H1 (cell line): Measurements from ENCODE around the gene FAM47A. TPM values are rescaled to one million over a fixed set of nuclear protein-coding genes. Genes with fewer than 3 reads are reported as not detected.

Source experiments
- CTCF ChIA-PET: fragments of 300-600 bp; sonication (Branson Sonifier 250); formaldehyde crosslinking; loops from one replicate; lab custom pipeline; 2021; ENCODE audit not compliant: partially characterized antibody; lab: Charles Lee
- POLR2A ChIA-PET: fragments of 300-600 bp; sonication (Branson Sonifier 250); formaldehyde crosslinking; loops from one replicate; lab custom pipeline; 2021; ENCODE audit warnings: inconsistent platforms; ENCODE audit not compliant: partially characterized antibody; lab: Charles Lee
- DNase-seq, 2 experiments: peaks; one replicate each; pipeline versions ENCODE4 v3.0.0 to v3.0.0-alpha.2; 2010 to 2022; ENCODE audit warnings: low spot score in 2 of 2, low read depth in 1 of 2, mixed read lengths in 1 of 2
- FAIRE-seq: peaks from 2 replicates; lab custom pipeline; 2011; peaks lifted over from hg19 to GRCh38; lab: Jason Lieb, UNC
- H2AFZ ChIP-seq: 2 replicates; pipeline ENCODE4 v1.8.1; 2012; ENCODE audit warnings: low read length, inconsistent platforms
- H2AK5ac ChIP-seq: 2 replicates; pipeline ENCODE4 v1.6.1; 2013; ENCODE audit warnings: low read depth, low read length
- H2BK120ac ChIP-seq: replicated peaks from 2 replicates; pipeline ENCODE3; 2013; ENCODE audit warnings: low read depth, low read length, inconsistent platforms
- H2BK12ac ChIP-seq: 2 replicates; pipeline ENCODE4 v1.6.1; 2013; ENCODE audit warnings: low read depth, low read length
- H2BK15ac ChIP-seq: 2 replicates; pipeline ENCODE4 v1.6.1; 2013; ENCODE audit warnings: low read length
- H2BK20ac ChIP-seq: 2 replicates; pipeline ENCODE4 v1.6.1; 2013; ENCODE audit warnings: low read length
- H2BK5ac ChIP-seq: 2 replicates; pipeline ENCODE4 v1.6.1; 2013; ENCODE audit warnings: low read depth, low read length
- H3K14ac ChIP-seq: 2 replicates; pipeline ENCODE4 v1.6.1; 2013; ENCODE audit warnings: inconsistent platforms; ENCODE audit not compliant: insufficient read length
- H3K18ac ChIP-seq: 2 replicates; pipeline ENCODE4 v1.6.1; 2013; ENCODE audit warnings: low read length; ENCODE audit errors: extremely low read depth
- H3K23ac ChIP-seq: 2 replicates; pipeline ENCODE4 v1.6.1; 2013; ENCODE audit warnings: inconsistent platforms; ENCODE audit not compliant: insufficient read length
- H3K23me2 ChIP-seq: 2 replicates; pipeline ENCODE4 v1.6.1; 2013; ENCODE audit warnings: low read depth, low read length
- H3K27ac ChIP-seq: 2 replicates; pipeline ENCODE4 v1.6.1; 2011; ENCODE audit warnings: low read depth, low read length, inconsistent platforms
- H3K27me3 ChIP-seq, 4 experiments: replicated peaks in 1 of 4; 1 replicate in 1 of 4; 2 replicates in 3 of 4; pipeline versions ENCODE4 v1.6.1 to v1.8.1; 2011 to 2013; ENCODE audit warnings: low read length in 3 of 4, mild to moderate bottlenecking in 3 of 4, inconsistent platforms in 2 of 4, mixed read lengths in 2 of 4, moderate library complexity in 1 of 4; ENCODE audit not compliant: control insufficient read depth in 3 of 4, insufficient read depth in 3 of 4; ENCODE audit errors: extremely low read depth in 1 of 4
- H3K36me3 ChIP-seq, 4 experiments: 2 replicates each; pipeline versions ENCODE4 v1.6.1 to v1.8.1; 2011 to 2013; ENCODE audit warnings: mild to moderate bottlenecking in 4 of 4, low read length in 3 of 4, moderate library complexity in 2 of 4, control low read depth in 1 of 4, inconsistent platforms in 1 of 4; ENCODE audit not compliant: insufficient read depth in 4 of 4, control insufficient read depth in 2 of 4
- H3K4ac ChIP-seq: replicated peaks from 2 replicates; pipeline ENCODE3; 2013; ENCODE audit warnings: low read length, low read depth, mixed read lengths, inconsistent platforms; ENCODE audit not compliant: insufficient read length
- H3K4me1 ChIP-seq, 4 experiments: replicated peaks in 1 of 4; 1 replicate in 1 of 4; 2 replicates in 3 of 4; pipeline versions ENCODE4 v1.6.1 to v1.8.1; 2011 to 2013; ENCODE audit warnings: low read length in 3 of 4, inconsistent platforms in 2 of 4, mixed read lengths in 1 of 4; ENCODE audit not compliant: insufficient read depth in 4 of 4, control insufficient read depth in 3 of 4
- H3K4me2 ChIP-seq, 2 experiments: 2 replicates each; pipeline versions ENCODE4 v1.6.1 to v1.8.1; 2011 to 2013; ENCODE audit warnings: low read depth in 2 of 2, low read length in 2 of 2, control low read depth in 1 of 2, inconsistent platforms in 1 of 2, mild to moderate bottlenecking in 1 of 2; ENCODE audit not compliant: insufficient read depth in 1 of 2
- H3K4me3 ChIP-seq, 4 experiments: fragments of 200-600, 300-600 bp in 1 of 4; sonication (generic), shearing (Covaris generic), sonication (Bioruptor Twin) in 1 of 4; 2 replicates each; pipeline versions ENCODE4 v1.5.1 to v1.8.1; 2011 to 2016; ENCODE audit warnings: low read length in 4 of 4, low read depth in 3 of 4, control low read depth in 2 of 4, inconsistent platforms in 2 of 4, mild to moderate bottlenecking in 2 of 4, mixed read lengths in 1 of 4, moderate library complexity in 1 of 4; ENCODE audit not compliant: insufficient read depth in 2 of 4; ENCODE audit errors: extremely low read depth in 1 of 4
- H3K56ac ChIP-seq: replicated peaks from 2 replicates; pipeline ENCODE3; 2013; ENCODE audit warnings: low read depth, mild to moderate bottlenecking, mixed read lengths, low read length, inconsistent platforms; ENCODE audit not compliant: insufficient read length
- H3K79me1 ChIP-seq: 2 replicates; pipeline ENCODE4 v1.6.1; 2013; ENCODE audit warnings: low read depth, low read length, control low read depth
- H3K79me2 ChIP-seq, 2 experiments: 2 replicates each; pipeline versions ENCODE4 v1.6.1 to v1.8.1; 2012 to 2013; ENCODE audit warnings: low read length in 2 of 2, mild to moderate bottlenecking in 2 of 2, inconsistent platforms in 1 of 2; ENCODE audit not compliant: insufficient read depth in 2 of 2, control insufficient read depth in 1 of 2
- H3K9ac ChIP-seq, 4 experiments: replicated peaks in 1 of 4; 1 replicate in 1 of 4; 2 replicates in 3 of 4; pipeline versions ENCODE4 v1.6.1 to v1.8.1; 2011 to 2013; ENCODE audit warnings: low read depth in 3 of 4, low read length in 3 of 4, control low read depth in 2 of 4, mild to moderate bottlenecking in 2 of 4, moderate library complexity in 2 of 4, inconsistent platforms in 1 of 4; ENCODE audit errors: extremely low read depth in 1 of 4
- H3K9me3 ChIP-seq, 2 experiments: 2 replicates each; pipeline versions ENCODE4 v1.6.1 to v1.8.1; 2012 to 2013; ENCODE audit warnings: mild to moderate bottlenecking in 2 of 2, moderate library complexity in 2 of 2, control low read depth in 1 of 2, inconsistent platforms in 1 of 2, low read depth in 1 of 2, low read length in 1 of 2, mixed read lengths in 1 of 2; ENCODE audit not compliant: insufficient read depth in 2 of 2
- H4K20me1 ChIP-seq, 2 experiments: replicated peaks in 1 of 2; 2 replicates each; pipeline versions ENCODE3 to v1.8.1; 2011 to 2013; ENCODE audit warnings: inconsistent platforms in 2 of 2, low read length in 2 of 2, mild to moderate bottlenecking in 1 of 2; ENCODE audit not compliant: insufficient read depth in 2 of 2, control insufficient read depth in 1 of 2
- H4K5ac ChIP-seq: 2 replicates; pipeline ENCODE4 v1.6.1; 2013; ENCODE audit warnings: low read length, low read depth, mixed read lengths, inconsistent platforms; ENCODE audit not compliant: insufficient read length
- H4K8ac ChIP-seq: 2 replicates; pipeline ENCODE4 v1.8.0; 2013; ENCODE audit warnings: mild to moderate bottlenecking, moderate library complexity, low read length, inconsistent platforms; ENCODE audit not compliant: insufficient read depth; ENCODE audit errors: extremely low read depth
- H4K91ac ChIP-seq: replicated peaks from 2 replicates; pipeline ENCODE3; 2013; ENCODE audit warnings: low read length, mixed read lengths, inconsistent platforms; ENCODE audit not compliant: insufficient read length
- RAD21 ChIP-seq, 2 experiments: IDR thresholded peaks in 1 of 2; conservative IDR thresholded peaks in 1 of 2; 2 replicates each; pipeline ENCODE4 v1.6.1; 2011; ENCODE audit warnings: low read depth in 2 of 2, low read length in 2 of 2, improper control_type of control experiment in 1 of 2, inconsistent platforms in 1 of 2, mild to moderate bottlenecking in 1 of 2, moderate library complexity in 1 of 2
- YY1 ChIP-seq: IDR thresholded peaks from 2 replicates; pipeline ENCODE4 v1.6.1; 2011; ENCODE audit warnings: low read depth, mild to moderate bottlenecking, low read length
- WGBS, 2 experiments: shearing (Covaris generic) in 1 of 2; methylation state at CpG; one replicate each; pipeline versions ENCODE4 v1.1.6 to v1.1.7; 2013 to 2015; ENCODE audit warnings: low lambda C conversion rate in 2 of 2, mixed read lengths in 2 of 2, inconsistent platforms in 1 of 2, low coverage in 1 of 2, missing lambda C conversion rate in 1 of 2; ENCODE audit not compliant: insufficient replicate concordance in 2 of 2, insufficient coverage in 1 of 2, insufficient read length in 1 of 2; ENCODE audit errors: extremely low coverage in 1 of 2, missing lambda C conversion rate in 1 of 2; 5-methylcytosine and 5-hydroxymethylcytosine counted together
- polyA plus RNA-seq, 7 experiments: library from polyadenylated mRNA; depleted of rRNA in 3 of 7; stranded (reverse) in 5 of 7; unstranded in 2 of 7; fragments of >200 nt in 5 of 7; fragments of 200-250 nt in 2 of 7; gene quantifications; 1 replicate in 5 of 7; 2 replicates in 1 of 7; 4 replicates in 1 of 7; pipeline versions ENCODE4 v1.2.1 to v1.2.3, GENCODE V29; 2011 to 2013; ENCODE audit warnings: missing spikeins in 2 of 7, mixed read lengths in 2 of 7
- total RNA-seq: library from RNA; stranded (reverse); fragmentation: NEBNext Ultra II Directional; extraction: Animal tissue kit (Norgen Biotek cat#: 25700); gene quantifications from 2 replicates; pipeline ENCODE4 v1.2.1, GENCODE V29; 2021

The FAM47A gene
- total and polyA plus RNA-seq, 2 of the 8 experiments (the other 6 are each of a cell fraction or from before 2014, with no cell fraction given) = not detected

- H3K4me3 ChIP-seq = no peak overlapping the region
- no peak overlapping the region for H3K23ac ChIP-seq
- H3K4me1 ChIP-seq = no peaks in the 10 kb centered on the region
- no peak overlapping the region for H2BK20ac ChIP-seq
- no peak overlapping the region for H3K9ac ChIP-seq
- no peak overlapping the region for H2AFZ ChIP-seq
- WGBS, 2 experiments = 92% methylated on average over 3 of the region's 5 CpGs; no CpG with 5 or more reads in 1 of the 2 experiments
- no peak overlapping the region for H3K18ac ChIP-seq
- TF ChIP-seq RAD21 (IDR thresholded peaks at IDR 0.05 in 1 of 2, conservative IDR thresholded peaks at IDR 0.05 in 1 of 2; ENCODE audit: low read depth in 2 of 2, low read length in 2 of 2) = no peak
- TF ChIP-seq YY1 = no peak
- no peak overlapping the region for H2BK120ac ChIP-seq
- no peak overlapping the region for H3K4me2 ChIP-seq
- DNase-seq (no peak), FAIRE-seq (no peak)
- no peak overlapping the region for H3K27ac ChIP-seq
- no peaks in the 10 kb centered on the region for H3K79me1 ChIP-seq
- peaks cover 0 to 6% of the 10 kb centered on the region in 2 experiments; a peak in 2 of 4 replicates for H3K9me3 ChIP-seq
- no peaks in the 10 kb centered on the region for H3K23me2 ChIP-seq
- POLR2A ChIA-PET = no interaction called here
- CTCF ChIA-PET = no interaction called here
- no peaks in the 10 kb centered on the region for H3K27me3 ChIP-seq
- H3K79me2 ChIP-seq = no peaks in the 10 kb centered on the region
- no peak overlapping the region for H3K4ac ChIP-seq
- H4K5ac ChIP-seq = no peak overlapping the region
- H3K56ac ChIP-seq = no peak overlapping the region
- no peak overlapping the region for H2BK5ac ChIP-seq
- H4K91ac ChIP-seq = no peak overlapping the region
- no peaks in the 10 kb centered on the region for H4K20me1 ChIP-seq
- no peak overlapping the region for H4K8ac ChIP-seq
- H2BK15ac ChIP-seq = no peak overlapping the region
- H3K14ac ChIP-seq = no peak overlapping the region
- H3K36me3 ChIP-seq = no peaks in the 10 kb centered on the region
- H2AK5ac ChIP-seq = no peak overlapping the region
- H2BK12ac ChIP-seq = no peak overlapping the region
Observed at GRCh38 chrX:34126011-34126410, 6.1 kb downstream of the FAM47A start.
